ENCODE measurements around the gene OLFM2.

DNA sequence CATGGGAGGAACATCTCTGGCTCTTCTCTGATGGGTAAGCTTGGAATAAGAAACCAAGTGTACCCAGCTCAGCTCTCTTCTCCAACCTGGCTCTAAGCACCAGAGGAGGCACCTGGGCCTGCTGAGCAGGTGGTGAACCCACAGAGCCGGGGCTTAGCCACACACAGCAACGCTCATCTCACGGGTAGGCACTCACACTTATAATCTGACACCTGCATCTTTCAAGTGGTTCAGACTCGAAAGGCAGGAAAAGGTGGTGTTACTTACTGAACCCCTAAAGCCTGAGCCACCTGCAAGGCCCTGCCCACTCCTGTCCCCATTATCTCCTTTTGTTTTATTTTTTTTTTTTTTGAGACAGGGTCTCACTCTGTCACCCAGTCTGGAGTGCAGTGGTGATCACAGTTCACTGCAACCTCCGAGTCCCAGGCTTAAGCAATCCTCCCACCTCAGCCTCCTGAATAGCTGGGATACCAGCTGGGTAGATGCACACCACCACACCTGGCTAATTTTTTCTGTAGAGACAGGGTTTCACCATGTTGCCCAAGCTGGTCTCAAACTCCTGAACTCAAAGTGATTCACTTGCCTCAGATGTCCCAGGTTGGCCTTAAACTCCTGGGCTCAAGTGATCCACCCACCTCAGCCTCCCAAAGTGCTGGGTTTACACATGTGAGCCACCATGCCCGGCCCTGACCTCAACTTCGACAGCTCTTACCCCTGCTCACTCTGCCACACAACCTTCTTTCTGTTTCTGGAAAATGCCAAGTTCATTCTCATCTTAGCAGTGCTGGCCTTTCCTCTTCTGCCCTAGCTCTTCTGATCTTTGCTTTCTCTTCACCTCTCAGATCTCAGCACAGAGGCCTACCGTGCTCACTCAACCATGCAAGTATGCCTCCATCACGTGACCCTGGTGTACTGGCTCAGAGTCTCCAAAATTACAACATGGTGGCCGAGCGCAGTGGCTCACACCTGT is 127.2 kb downstream of the OLFM2 start:
- TF ChIP-seq, protein P1, sequence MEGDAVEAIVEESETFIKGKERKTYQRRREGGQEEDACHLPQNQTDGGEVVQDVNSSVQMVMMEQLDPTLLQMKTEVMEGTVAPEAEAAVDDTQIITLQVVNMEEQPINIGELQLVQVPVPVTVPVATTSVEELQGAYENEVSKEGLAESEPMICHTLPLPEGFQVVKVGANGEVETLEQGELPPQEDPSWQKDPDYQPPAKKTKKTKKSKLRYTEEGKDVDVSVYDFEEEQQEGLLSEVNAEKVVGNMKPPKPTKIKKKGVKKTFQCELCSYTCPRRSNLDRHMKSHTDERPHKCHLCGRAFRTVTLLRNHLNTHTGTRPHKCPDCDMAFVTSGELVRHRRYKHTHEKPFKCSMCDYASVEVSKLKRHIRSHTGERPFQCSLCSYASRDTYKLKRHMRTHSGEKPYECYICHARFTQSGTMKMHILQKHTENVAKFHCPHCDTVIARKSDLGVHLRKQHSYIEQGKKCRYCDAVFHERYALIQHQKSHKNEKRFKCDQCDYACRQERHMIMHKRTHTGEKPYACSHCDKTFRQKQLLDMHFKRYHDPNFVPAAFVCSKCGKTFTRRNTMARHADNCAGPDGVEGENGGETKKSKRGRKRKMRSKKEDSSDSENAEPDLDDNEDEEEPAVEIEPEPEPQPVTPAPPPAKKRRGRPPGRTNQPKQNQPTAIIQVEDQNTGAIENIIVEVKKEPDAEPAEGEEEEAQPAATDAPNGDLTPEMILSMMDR (conservative IDR thresholded peaks at IDR 0.05; ENCODE audit: low read depth, low read length): no peak
- no peak for TF ChIP-seq EZH2 (IDR thresholded peaks at IDR 0.05; ENCODE audit: borderline replicate concordance, low read depth, low read length, poor library complexity, severe bottlenecking)
